Stimulated activated CD4-positive, alpha-beta T cell treated with anti-CD3 and anti-CD28 coated beads, Interleukin-2, amount 100 ng/mL, for 24 hours (primary cell): Measurements from ENCODE around the gene ABL2.
A peak's percentile ranks its signal among the peaks of the same experiment; 100 is the strongest.

ENCODE experiments used
- DNase-seq, 2 donors: peaks; one replicate each; pipeline ENCODE4 v3.0.0-alpha.2; 2020

Gene ABL2

DNA sequence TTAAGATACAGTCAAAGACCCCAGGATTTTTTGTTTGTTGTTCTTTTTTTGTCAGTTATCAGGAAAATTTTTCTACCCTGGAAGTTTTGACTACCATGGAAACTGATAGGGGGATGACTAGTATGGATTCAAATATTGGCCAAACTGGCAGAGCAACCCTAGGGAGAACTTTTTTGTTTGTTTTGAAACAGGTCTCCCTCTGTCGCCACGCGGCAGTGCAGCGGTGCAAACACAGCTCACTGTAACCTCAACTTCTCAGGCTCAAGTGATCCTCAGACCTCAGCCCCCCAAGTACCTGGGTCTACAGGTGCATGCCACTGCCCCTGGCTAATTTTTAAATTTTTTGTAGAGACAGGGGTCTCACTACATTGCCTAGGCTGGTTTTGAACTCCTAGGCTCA, 101.0 kb downstream of the ABL2 start:
- DNase-seq = no peak

DNA sequence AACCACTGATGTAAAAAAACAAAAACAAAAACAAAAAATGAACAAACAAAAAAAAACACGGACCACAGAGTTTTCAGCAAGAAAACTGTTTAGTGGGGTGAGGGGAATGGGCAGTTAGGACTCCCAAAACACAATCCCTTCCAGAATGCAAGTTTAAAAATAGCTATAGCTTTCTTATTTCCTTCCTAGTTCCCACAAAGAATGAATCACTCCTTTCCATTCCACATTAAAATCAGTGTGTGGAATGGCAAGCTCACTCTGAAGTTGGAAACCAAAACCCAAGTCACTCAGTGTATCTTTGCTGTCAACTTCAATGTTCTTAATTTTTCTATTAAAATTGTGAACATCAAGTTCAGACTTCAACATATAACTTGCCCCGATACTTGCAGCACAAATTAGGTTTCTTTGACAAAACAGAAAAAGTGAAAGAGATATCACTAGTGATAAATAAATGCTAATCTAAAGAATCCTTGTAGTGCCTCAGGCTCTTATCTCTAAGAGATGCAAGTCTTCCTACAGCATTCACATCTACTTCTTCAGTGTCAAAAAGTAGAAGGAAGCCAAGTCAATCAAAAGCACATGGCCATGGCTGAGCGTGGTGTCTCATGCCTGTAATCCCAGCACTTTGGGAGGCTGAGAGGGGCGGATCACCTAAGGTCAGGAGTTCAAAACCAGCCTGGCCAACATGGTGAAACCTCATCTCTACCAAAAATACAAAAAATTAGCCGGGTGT, 102.1 kb downstream of the ABL2 start:
- DNase-seq = no peak

DNA sequence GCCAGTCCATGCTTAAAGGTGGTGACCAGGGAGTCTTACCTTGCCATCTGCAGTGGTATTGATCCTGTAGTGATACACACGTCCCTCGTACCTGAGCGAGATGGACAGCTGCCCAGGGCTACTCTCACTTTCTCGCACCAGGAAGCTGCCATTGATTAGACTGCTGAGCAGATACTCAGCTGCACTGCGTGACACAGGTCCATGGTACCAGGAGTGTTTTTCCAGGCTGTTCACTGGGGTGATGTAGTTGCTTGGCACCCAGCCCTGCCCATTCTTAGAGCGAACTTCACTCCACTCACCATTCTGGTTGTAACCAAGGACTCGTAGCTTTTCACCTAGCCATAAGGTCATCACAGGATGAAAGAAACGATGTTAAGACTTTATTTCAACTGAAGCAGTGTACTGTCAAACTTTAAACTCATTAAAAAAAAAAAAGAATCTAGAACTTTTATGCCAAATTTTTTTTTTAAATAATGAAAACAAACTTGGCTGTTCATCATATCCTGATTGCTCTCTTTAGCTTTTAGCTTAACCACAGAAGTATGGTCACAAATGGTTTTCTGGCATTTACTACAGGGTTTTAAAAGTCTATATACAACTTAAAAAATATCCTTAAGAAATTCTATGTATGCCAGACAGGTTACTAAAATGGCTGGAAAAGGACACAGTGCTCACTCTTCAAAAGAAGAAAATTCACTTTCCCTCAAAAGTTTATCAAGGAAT, 103.0 kb downstream of the ABL2 start:
- no peak for DNase-seq

DNA sequence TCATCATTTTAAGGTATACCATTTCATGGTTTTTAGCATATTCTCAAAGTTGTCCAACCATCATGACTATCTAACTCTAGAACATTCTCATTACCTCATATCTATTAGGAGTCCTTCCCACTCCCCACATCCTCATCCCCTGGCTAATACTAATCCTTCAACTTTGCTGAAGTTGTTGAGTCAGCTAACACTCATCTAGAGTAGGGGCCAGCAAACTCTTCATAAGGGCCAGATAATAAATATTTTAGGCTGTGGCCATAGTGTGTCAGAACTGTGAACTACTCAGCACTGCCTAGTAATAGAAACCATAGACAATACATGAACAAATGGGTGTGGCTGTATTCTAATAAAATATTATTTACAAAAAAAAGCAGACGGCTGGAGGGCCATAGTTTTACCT, 104.6 kb downstream of the ABL2 start:
- no peak for DNase-seq

DNA sequence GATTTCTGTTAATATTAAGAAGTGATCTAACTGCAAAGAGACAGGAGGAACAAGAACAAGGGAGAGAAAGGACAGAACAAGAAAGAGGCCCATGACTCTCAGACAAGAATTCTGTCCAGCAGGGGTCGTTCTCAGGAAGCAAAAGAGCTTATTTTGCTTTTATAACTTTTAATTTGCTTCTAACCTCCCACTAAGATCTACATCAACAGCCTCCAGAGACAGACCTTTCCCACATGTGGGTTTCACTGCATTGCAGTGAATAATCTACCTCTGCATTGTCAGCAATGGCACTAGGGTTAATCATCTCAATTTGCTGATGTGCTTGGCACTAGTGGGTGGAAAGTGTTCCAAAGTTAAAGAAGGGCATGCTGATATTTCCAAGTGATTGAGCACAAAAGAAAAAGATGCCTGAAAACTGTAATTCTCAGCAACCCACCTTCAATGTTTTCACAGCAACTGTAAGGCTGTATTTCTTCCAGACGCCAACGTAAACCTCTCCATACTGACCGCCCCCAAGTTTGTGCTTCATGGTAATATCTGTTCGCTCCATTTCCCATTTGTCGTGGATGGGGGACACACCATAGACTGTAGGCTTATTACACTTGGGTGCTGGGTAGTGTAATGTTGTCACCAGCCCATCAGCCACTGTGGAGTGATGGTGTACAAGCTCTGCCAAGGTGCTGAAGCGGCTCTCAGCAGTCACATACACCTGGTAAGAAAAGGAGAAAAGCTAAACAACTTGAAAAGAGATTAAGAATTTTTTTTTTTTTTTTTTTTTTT, 108.1 kb downstream of the ABL2 start:
- peak; percentile 20 to 51 for DNase-seq

DNA sequence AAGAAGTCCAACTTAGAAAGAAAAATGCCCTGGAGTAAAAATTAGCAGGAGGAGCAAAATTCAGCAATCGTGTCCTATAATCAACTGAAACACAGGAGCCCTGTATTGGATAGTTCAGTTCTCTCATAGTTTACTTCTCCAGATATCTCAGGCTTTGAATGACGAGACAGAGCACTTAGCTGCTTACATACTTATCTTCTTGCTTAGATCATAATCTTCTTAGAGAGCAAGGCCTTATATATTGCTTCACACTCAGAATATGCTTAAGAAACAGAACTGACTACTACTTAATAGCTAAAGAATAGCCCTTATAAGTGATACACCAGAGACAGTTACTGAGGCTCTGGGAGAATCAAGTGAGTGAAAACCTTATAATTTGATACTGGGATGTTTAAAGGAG, 108.7 kb downstream of the ABL2 start:
- no peak for DNase-seq

DNA sequence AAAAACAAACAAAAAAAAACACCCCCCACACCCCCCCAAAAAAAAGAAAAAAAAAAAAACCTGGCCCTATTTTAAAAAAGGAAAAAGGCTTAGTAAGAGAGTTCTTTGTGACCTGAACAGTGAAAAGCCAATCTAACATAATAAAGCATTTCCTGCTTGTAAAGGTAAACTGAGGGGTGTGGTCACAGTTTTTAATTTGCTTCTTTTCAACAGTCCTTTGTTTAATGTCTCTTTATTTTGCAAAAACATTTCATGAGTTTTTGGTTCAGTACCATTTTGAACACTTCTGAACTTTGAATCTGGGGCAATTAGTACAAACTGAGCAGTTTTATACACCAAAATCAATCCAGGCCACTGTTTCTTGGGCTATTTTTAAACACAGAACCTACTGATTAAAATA, 110.0 kb downstream of the ABL2 start:
- no peak for DNase-seq

DNA sequence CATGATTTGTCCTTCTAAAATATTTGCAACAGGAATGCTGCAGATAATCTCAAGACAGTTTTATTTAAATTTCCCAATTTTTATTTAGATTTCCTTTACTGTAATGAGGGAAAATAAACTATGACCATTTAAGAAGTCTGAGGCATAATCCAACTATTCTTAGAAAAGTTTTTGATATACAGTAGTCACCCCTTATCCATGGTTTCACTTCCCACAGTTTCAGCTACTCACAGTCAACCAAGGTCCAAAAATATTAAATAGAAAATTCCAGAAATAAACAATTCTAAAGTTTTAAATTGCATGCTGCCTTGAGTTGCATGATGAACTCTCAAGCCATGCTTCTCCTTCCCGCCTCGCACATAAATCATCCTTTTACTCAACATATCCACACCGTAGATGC, 114.3 kb downstream of the ABL2 start:
- DNase-seq = no peak

DNA sequence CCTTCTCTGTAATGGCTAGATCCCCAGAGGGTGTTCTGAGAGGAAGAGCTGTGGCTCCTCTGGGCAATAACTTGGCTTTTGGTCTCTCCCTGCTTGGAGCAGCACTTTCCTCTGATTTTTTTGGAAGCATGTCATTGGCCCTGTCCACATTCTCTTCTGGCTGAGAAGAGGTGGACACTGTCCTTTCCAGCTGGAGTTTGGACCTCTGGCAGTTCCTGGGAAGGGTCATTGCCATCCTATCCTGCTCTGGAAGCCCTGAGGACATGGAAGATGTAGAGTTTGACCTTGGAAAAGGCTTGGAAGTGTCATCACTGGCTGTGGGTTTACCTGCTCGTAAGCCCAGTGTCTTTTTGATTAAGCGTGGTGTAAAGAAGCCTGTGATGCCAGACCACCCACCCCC, 120.8 kb downstream of the ABL2 start:
- DNase-seq = no peak

DNA sequence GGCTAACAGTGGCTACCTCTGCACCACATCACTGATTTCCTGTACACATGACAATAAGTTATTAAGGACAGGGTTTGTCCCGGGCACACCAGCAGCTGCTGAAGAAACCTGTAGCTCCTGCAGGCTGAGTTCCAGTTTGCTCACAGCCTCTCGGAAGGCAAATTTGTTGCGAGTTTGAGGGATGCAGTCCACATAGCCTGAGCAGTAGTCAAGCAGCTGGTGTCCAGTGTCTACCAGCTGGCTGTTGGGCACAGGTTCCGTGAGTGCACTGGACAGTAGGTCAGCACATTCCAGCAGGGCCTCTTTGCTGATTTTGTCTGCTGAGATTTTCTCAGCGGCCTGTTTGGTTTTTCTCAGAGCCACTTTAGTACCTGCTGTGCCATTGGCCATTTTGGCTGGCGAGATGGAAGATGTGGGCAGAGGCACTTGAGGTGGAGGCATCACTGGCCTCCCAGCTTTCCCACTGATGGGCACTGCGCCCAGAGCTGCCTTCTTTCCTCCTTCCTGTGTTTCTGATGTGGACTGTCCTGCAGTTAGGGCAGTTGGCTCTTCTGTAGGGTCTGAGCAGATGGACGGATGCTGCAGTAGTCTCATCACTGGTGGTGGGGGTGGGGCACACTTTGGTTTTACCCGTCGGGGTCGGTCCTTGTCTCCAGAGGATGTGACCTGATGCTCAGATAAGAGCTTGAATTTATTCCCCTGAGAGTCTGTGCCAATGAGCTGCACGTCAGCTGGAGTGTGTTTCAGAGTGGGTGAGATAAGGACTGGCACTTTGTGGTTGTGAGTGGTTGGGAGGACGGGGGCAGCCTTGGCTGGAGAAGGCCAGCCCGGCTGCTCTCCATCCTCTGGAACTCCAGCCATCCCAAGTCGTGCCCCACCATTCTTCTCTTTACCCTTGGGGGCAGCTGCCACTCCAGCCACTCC, 121.5 kb downstream of the ABL2 start:
- no peak for DNase-seq

DNA sequence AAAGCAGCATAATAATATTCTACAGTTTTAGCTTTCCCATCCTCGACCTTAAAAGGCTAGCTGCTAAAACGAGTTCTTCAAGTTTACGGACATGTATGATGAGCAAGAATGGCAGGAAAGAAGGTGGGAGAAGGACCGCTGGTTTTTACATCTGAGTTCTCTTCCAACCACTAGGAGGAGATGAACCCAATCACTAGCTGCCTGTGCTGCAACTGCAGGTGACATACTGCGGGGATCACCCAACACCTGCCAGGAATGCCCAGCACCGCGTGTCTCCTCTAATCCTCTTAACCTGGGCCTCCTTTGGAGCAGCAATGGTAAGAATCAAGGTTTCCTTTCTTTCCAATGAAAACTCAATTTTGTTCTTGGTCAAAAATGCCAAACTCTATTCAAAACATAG, 124.1 kb downstream of the ABL2 start:
- no peak for DNase-seq

DNA sequence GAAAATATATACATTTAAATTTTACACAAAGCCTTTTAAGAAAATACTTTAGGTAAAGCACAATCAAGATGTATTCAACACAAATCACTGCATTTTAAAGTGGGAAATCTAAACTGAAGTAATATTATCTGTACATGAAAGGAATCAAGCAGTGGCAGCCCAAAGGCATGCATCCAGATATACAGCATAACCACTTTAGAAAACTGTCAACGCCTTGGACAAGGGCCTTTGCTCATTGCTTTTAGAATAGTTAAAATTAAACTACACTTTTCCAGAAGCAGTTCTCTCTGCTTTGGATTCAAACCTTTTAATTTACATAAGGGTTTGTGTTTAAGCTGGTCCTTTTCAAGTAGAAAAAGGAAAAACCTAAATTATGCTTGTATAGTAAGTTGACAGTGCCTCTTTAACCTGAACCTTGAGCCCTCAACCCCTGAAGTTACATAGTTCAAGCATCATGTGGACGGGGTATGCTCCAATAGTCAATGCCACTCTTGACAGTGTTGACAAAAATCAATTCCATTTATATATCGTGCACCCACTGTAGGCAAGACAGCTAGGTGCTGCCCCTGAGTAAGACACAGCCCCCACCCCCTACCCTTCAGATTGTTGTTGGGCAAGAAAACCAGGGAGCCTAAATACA, 124.7 kb downstream of the ABL2 start:
- DNase-seq = no peak

DNA sequence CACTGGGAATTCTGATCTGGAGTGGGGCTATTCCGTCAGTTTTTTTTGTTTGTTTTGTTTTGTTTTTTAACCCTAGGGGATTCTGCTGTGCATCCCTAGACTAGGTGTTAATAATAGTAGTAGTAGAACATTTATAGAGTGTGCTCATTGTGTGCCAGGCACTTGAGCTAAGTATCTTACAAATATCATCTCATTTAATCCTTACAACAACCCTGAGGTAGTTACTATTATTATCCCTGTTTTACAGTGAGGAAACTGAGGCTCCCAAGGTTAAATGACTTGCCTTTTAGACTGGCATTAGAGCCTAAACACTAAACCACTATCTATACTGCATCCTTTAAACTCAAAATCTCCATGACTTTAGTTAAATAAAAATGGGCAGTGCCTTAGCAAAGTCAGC, 125.5 kb downstream of the ABL2 start:
- DNase-seq = no peak

DNA sequence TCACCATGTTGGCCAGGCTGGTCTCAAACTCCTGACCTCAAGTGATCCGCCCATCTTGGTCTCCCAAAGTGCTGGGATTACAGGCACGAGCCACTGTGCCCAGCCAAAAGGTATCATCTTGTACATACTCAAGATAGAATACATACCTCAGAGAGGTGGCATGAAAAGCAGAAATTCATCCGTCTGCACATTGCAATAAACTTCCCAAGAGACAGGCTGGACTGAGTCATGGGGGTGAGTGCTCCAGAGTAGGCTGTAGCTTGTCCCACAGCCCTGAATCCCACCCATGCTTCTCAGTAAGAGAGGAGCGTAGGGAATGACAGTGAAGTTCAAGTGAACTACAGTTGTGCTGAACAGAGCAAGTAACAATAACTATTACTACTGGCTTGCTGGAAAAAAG, 127.9 kb downstream of the ABL2 start:
- DNase-seq = no peak

DNA sequence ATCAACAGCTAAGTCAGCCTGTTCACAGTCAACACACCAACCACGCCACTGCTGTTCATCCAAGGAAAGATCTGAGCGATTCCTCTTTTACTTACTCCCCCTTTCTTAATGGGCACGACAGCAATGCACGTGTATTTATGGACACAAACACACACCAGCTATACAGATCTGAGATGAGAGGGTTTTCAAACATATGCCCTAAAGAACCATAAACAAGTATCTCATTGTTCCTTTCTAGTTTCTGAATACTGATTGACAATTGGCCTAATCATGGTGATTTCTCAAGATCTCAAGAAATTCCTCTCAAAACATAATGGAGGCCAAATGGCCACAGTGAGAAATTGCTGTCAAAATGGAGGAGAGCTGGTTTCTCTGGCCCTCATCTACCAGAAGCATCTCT, 129.6 kb downstream of the ABL2 start:
- no peak for DNase-seq

DNA sequence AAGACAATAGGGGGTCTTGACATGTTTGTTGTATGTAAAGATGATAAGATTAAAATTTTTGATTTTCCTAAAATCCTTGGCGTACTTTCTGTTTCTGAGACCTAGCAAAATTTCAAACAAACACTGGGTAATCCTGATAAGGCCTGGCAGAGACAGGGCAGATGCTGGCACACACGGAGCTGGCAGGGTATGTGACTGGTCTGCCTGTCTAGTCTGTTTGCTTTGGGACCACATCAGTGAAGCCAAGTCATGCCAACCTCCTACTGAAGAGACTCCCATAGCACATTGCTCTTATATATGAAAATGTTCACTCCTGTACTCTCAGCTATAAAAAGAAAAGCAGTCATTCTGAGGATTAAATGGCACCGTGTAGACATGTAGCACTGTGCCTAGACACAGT, 133.6 kb downstream of the ABL2 start:
- DNase-seq = no peak

DNA sequence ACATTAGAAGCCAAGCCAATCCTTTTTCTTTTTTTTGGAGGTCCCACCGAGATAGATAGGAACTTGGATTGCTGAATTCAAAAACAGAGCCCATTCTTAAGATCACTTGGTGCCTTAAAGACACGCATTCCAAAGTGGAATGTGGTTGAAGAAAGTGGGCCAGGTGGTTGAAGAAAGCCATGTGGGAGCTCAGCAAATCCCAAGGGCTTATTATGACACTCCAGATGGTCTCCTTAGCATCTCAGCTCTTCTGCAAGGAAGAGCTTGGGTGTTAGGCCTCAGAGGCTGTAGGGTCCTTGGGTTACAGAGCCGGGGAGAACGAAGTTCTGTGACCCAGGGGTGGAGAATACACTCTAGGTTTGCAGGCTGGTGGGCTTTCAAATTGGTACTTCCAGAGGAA, 134.1 kb downstream of the ABL2 start:
- DNase-seq = no peak

DNA sequence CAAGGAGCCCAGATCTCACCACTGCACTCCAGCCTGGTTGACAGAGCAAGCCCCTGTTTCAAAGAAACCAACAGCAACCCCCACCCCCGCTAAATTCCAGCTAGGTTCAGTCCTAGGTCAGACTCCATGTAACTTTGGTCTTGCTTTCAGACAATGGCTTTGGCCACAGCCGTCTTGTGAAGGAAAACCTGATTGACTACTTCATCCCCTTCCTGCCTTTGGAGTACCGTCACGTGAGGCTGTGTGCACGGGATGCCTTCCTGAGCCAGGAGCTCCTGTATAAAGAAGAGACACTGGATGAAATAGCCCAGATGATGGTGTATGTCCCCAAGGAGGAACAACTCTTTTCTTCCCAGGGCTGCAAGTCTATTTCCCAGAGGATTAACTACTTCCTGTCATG, 134.7 kb downstream of the ABL2 start:
- no peak for DNase-seq

DNA sequence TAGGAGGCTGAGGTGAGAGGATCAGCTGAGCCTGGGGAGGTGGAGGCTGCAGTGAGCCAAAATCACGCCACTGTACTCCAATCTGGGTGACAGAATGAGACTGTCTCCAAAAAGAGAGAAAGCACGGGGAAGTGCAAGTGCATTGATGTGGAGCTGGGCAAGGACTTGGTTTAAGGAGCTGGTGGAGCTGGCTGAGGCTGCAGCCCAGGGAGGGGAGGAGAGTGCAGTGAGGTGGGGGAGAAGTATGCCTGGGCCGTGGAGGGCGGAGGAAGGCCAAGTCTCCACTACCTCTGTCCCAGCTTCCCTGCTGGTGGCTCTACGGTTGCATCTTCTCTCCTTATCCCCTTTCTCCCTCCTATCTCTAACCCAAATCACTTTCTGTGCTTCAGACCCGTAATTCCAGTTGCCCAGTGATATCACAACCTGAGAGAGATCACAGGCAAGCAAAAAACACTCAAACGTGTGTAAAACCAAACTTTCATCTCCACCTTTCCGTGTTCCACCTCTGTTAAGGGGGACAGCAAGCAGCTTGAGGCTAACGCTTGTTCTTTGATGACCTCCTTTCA, 136.5 kb downstream of the ABL2 start:
- DNase-seq = no peak

DNA sequence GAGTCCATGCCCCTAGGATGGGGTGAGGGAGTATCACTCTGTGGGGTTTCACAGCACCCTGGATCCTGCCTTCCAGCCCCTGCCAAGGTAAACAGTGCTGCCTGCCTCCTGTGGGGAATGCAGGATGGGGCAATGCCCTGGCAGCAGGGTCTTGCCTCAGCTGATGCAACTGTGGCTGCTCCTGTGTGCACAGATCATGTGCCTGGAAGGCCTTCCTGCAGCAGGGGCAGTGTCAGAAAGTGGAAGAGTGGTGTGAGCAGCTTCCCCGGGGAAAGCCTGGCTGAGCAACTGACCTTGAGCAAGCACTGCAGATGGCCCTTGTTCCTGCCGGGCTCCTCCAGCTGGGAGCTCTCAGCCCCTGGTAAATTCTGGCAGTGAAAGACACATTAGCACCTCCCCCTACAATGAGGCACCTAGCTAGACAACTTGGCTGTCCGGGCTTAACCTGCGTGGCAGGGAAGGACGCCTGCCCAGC, 137.7 kb downstream of the ABL2 start:
- DNase-seq = no peak

DNA sequence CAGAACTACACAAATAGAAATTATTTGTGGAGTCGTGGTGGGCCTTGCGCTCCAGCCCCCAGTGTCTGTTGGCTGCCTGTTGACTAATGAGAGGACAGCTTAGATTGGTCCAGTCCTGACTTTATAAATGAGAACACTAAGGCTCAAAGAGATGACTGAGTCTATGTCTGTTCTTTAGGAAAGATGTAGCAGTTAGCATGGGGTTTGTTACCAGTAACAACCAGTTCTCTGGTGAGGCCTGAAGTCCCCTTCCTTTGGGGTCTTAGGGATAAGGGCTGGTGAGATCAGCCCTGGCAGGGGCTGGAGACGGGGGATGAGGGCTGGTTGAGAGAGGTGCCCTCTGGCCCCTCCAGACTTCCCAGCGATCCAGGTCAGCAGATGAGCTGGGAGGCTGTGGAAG, 138.6 kb downstream of the ABL2 start:
- no peak for DNase-seq

DNA sequence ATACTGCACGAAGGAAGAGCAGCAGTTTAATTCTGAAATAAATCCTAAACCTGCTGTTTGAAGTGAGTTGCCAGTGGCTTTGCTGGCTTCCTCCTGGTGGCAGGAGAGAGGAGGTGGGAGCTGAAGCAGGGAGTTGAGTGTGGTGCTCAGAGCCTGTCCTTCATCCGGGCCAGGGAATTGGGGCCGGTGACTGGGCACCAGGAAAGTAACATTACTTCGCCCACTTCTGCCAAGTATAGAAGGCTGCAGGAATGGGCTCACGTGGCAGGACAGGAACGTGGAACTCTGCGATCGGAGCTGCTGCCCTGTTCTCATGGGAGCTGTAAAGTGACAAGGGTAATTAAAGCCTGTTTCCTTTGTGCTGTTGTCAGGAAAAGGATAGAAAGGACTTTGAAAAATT, 139.0 kb downstream of the ABL2 start:
- DNase-seq = no peak
